Inflammatory macrophage treated with lipopolysaccharide for 4 hours (primary cell): ENCODE results near the gene CCDC68.
"Not testable (repeated sequence)": the region's sequence is repeated elsewhere in the genome, so short reads cannot be mapped to it uniquely, and the experiment has no call there.

ENCODE experiments used
- DNase-seq: peaks from one replicate; pipeline ENCODE4 v3.0.0-alpha.2; 2020

CCDC68 gene

GRCh38 chr18:54871231-54871630, 88.0 kb downstream of the CCDC68 start:
- no peak for DNase-seq

GRCh38 chr18:54867131-54867530, 92.1 kb downstream of the CCDC68 start:
- DNase-seq: no peak

DNA sequence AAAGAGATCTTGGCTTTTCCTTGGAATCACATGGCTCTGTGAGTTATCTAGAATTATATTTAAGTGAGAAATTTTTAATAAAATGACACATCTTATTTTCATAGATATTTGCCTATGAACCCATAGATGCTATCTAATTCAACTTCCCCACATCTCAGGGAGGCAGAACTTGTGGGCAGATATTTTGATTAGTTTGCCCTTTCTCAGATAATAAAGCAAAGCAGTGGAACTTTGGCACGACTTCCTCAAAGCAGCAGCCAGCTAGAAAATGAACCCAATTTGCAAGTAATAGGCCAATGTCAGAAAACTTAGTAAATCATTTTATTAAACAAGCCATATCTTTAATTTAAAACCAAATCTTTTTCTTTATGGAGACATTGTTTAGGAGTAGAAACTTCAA, 98.3 kb downstream of the CCDC68 start:
- no peak for DNase-seq

DNA sequence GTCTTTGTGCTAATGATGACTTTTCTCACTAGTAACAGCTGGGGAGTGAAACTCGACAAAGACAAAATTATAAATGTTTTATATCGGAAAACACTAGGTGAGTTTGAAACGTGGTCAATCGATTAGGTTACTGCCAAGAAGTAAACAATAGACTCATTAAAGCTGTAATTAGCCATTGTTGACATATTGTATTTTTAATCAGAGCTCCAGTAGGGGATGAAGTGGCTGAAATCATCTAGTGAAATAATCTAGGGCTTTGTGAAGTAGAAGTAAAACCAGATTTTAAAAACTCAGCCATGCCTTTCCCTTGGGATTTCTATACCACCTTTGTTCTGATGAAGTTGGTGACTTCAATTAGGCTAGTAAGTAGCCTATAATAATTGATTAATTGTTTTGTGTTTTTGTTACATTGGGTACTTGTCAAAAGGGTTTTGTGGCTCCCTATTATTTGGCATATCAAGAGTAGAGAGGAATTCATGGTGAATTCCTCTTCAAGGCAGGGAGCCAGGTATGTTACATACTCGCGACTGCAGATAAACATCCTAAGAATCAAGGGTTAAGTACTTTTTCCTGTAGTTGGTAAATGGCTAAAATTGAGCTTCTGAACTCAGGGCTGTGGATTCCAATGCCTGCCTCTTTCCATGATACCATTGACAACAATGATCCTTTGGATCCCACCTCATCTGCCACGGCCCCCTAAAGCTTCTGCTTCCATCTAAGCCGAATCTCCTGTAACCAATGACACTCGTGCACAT, 99.4 kb downstream of the CCDC68 start:
- DNase-seq: no peak

DNA sequence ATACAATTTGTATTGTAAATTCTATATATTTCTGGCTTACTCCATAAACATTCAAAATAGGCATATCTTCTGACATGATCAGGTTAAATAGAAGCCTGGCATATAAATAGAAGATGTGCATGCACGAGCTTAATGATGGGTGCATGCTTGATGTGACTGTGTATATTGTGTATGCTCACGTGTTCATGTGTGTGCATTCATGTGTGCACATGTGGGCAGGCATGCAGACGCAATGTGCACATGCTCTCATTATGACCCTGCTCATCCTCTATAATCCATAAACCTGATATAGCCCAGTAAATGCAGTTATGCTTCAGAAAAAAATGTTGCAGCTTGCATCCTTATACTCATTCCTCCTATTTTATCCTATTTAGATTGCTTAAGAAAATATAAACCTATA, 101.8 kb downstream of the CCDC68 start:
- DNase-seq: no peak

GRCh38 chr18:54856105-54856646, 103.1 kb downstream of the CCDC68 start:
- DNase-seq: no peak

DNA sequence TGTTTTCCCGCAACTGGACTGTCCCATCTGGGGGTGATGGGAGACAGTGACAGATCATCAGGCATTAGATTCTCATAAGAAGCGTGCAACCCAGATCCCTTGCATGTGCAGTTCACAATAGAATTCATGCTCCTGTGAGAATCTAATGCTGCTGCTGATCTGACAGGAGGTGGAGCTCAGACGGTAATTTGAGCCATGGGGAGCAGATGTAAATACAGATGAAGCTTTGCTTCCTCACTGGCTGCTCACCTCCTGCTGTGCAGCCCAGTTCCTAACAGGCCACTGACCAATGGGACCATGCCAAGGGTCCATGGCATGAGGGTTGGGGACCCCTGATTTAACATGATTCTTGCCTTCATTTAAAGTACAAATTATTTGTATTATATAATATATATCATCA, 104.2 kb downstream of the CCDC68 start:
- DNase-seq: not testable (repeated sequence)

- peak; percentile 46 for DNase-seq
These were observed 106.2 kb downstream of the CCDC68 start for GRCh38 chr18:54852780-54853675.
